ENCODE measurements around the gene LDLRAD4. TPM values are rescaled to one million over a fixed set of nuclear protein-coding genes. Genes with fewer than 3 reads are reported as not detected.

LDLRAD4 gene
- total and polyA plus RNA-seq, 8 donors: 2.0 to 47.9 (median 9.0) TPM

GRCh38 chr18:13526519-13526918, 308.0 kb downstream of the LDLRAD4 start:
- 78 to 86% (median 83%) methylated on average over 4 of the region's 4 CpGs for WGBS, 5 donors
- no peak for DNase-seq
- no peaks in the 10 kb centered on the region for H3K36me3 ChIP-seq
- H3K27ac ChIP-seq: no peak overlapping the region
- H3K4me3 ChIP-seq: no peak overlapping the region
- intact Hi-C loops (cut with DNase I; ENCODE audit: low total_unique reads): loop anchor here (10.0 kb wide), 1 partner anchor 312 kb away; the partner anchor contains the start of gene LDLRAD4
- peaks cover 0 to 9% (median 7%) of the 10 kb centered on the region in 4 donors for H3K4me1 ChIP-seq
- H3K27me3 ChIP-seq: no peaks in the 10 kb centered on the region
- TF ChIP-seq CTCF (IDR thresholded peaks at IDR 0.05): no peak
- TF ChIP-seq POLR2A (IDR thresholded peaks at IDR 0.05): no peak
- TF ChIP-seq POLR2AphosphoS5 (IDR thresholded peaks at IDR 0.05): no peak
- no peak for TF ChIP-seq EP300 (IDR thresholded peaks at IDR 0.05)
- H3K9me3 ChIP-seq: no peaks in the 10 kb centered on the region

GRCh38 chr18:13527256-13527655, 308.7 kb downstream of the LDLRAD4 start:
- intact Hi-C loops (cut with DNase I; ENCODE audit: low total_unique reads): loop anchor here (10.0 kb wide), 1 partner anchor 312 kb away; the partner anchor contains the start of gene LDLRAD4
- Histone ChIP-seq H3K27me3 (no peaks in the 10 kb centered on the region), H3K36me3 (no peaks in the 10 kb centered on the region), H3K4me3 (no peak overlapping the region), H3K9me3 (no peaks in the 10 kb centered on the region), H3K27ac (no peak overlapping the region), H3K4me1 (peaks cover 0 to 9% (median 7%) of the 10 kb centered on the region in 4 donors)
- WGBS, 5 donors: 92 to 98% (median 94%) methylated on average over 10 of the region's 10 CpGs
- no peak for DNase-seq
- TF ChIP-seq EP300 (IDR thresholded peaks at IDR 0.05) (no peak), POLR2AphosphoS5 (IDR thresholded peaks at IDR 0.05) (no peak)

DNA sequence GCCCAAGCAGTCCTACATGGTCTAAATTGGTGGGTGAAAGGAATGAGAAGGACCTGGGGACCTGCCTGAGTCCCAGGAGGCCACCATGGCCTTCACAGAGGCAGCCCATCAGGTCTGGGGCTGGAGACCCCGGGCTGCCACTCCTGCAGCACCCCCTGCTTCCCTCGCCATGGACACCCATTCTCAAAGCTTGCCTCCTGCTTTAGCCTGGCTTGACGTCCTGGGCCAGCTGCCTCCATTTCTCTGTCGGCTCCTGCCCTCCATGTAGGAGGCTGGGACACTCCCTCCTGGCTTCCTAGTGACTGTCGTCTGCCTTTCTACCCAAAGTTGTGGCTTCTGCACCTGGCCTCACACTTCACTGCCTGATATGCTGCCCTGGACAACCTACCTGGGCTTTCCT, 309.2 kb downstream of the LDLRAD4 start:
- 80 to 87% (median 85%) methylated on average over 4 to 5 of the region's 5 CpGs for WGBS, 5 donors
- no peak overlapping the region for H3K4me3 ChIP-seq
- TF ChIP-seq EP300 (IDR thresholded peaks at IDR 0.05) (no peak), POLR2A (IDR thresholded peaks at IDR 0.05) (no peak), CTCF (IDR thresholded peaks at IDR 0.05) (no peak), POLR2AphosphoS5 (IDR thresholded peaks at IDR 0.05) (no peak)
- H3K9me3 ChIP-seq: no peaks in the 10 kb centered on the region
- no peak for DNase-seq
- intact Hi-C loops (cut with DNase I; ENCODE audit: low total_unique reads): loop anchor here (10.0 kb wide), 1 partner anchor 313 kb away; the partner anchor contains the start of gene LDLRAD4
- H3K36me3 ChIP-seq: no peaks in the 10 kb centered on the region
- H3K27ac ChIP-seq: no peak overlapping the region
- no peaks in the 10 kb centered on the region for H3K27me3 ChIP-seq
- peaks cover 0 to 9% (median 7%) of the 10 kb centered on the region in 4 donors for H3K4me1 ChIP-seq

DNA sequence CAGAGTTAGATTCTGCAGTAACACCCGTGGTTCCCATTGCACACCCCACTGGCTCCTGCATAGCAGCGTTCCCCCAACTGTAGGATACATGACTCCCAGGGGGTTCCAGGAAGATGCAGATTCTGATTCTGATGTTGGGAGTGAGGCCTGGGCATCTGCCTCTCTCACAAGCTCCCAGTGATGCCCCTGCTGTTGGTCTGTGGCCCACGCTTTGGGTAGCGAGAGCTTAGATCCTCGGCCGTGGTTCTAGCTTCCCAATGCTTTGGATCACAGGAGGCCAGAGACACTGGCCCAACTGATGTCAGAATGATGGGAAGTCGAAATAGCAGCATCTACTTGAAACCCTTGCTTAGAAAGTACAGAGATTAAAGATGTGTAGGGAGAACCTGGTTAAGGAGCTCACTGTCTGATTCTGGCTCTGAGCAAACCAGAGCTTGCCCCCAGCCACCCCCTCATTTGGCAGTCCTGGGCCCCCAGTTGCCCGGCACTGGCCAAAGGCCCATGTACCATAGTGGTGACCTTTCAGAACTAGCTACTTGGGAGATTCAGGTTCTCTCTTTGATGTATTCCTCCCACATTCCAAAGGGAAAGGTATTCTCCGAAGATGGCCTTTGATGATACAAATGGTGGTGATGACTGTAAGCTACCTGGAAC, 310.3 kb downstream of the LDLRAD4 start:
- no peaks in the 10 kb centered on the region for H3K9me3 ChIP-seq
- DNase-seq: no peak
- WGBS, 5 donors: 88 to 93% (median 93%) methylated on average over 7 to 9 of the region's 9 CpGs
- H3K36me3 ChIP-seq: no peaks in the 10 kb centered on the region
- TF ChIP-seq CTCF (IDR thresholded peaks at IDR 0.05) (no peak), POLR2A (IDR thresholded peaks at IDR 0.05) (no peak), EP300 (IDR thresholded peaks at IDR 0.05) (no peak), POLR2AphosphoS5 (IDR thresholded peaks at IDR 0.05) (no peak)
- intact Hi-C loops (cut with DNase I; ENCODE audit: low total_unique reads): loop anchor here (10.0 kb wide), 1 partner anchor 314 kb away; the partner anchor contains the start of gene LDLRAD4
- H3K27ac ChIP-seq: no peak overlapping the region
- H3K4me3 ChIP-seq: no peak overlapping the region
- H3K4me1 ChIP-seq: peaks cover 0 to 9% (median 7%) of the 10 kb centered on the region in 4 donors
- no peaks in the 10 kb centered on the region for H3K27me3 ChIP-seq

All from stomach (tissue), 9 donors.